A549 (cell line): ENCODE measurements around the gene SYNDIG1L. TPM values are rescaled to one million over a fixed set of nuclear protein-coding genes. Genes with fewer than 3 reads are reported as not detected.

ENCODE experiments used
- ATAC-seq, 2 experiments: fragments of 200-7000 bp in 1 of 2; fragments of >200 bp in 1 of 2; cut with Nextera tagmentation in 1 of 2; cut with Tn5 transposase in 1 of 2; 3 replicates each; pipeline versions ENCODE4 v1.8.0 to v1.9.1; 2018 to 2020; ENCODE audit warnings: mild to moderate bottlenecking in 1 of 2, moderate library complexity in 1 of 2
- CTCF ChIA-PET: fragments of 300-600 bp; sonication (Branson Sonifier 250); formaldehyde crosslinking; extraction: SDS; loops from one replicate; lab custom pipeline; 2021; ENCODE audit warnings: antibody characterized with exemption, inconsistent platforms; lab: Yijun Ruan, JAX
- POLR2A ChIA-PET: fragments of 350-600 bp; formaldehyde crosslinking; extraction: SDS; loops from one replicate; lab custom pipeline; 2021; ENCODE audit warnings: antibody characterized with exemption, inconsistent platforms; lab: Yijun Ruan, JAX
- DNase-seq, 2 experiments: peaks; one replicate each; pipeline versions ENCODE4 v3.0.0 to v3.0.0-alpha.2; 2011 to 2016; ENCODE audit warnings: low read depth in 1 of 2, low spot score in 1 of 2
- FAIRE-seq: peaks from 2 replicates; lab custom pipeline; 2011; peaks lifted over from hg19 to GRCh38; lab: Jason Lieb, UNC
- H3K27ac ChIP-seq, 2 experiments: fragments of >200 bp; sonication (Bioruptor Twin); formaldehyde crosslinking; 3 replicates each; pipeline ENCODE4 v1.5.1; 2016 to 2017
- H3K4me1 ChIP-seq: fragments of >200 bp; sonication (Bioruptor Twin); formaldehyde crosslinking; 3 replicates; pipeline ENCODE4 v1.6.1; 2016
- H3K4me2 ChIP-seq: fragments of >200 bp; sonication (Bioruptor Twin); formaldehyde crosslinking; 3 replicates; pipeline ENCODE4 v1.6.1; 2016
- H3K4me3 ChIP-seq: fragments of >200 bp; sonication (Bioruptor Twin); formaldehyde crosslinking; 3 replicates; pipeline ENCODE4 v1.5.1; 2016
- H3K9me3 ChIP-seq: fragments of >200 bp; sonication (Bioruptor Twin); formaldehyde crosslinking; 3 replicates; pipeline ENCODE4 v1.6.1; 2016
- CBX2 ChIP-seq: fragments of 200-600 bp; sonication (generic); IDR thresholded peaks from 2 replicates; pipeline ENCODE4 v1.6.1; 2016; ENCODE audit warnings: low read depth, mild to moderate bottlenecking, borderline replicate concordance
- CBX8 ChIP-seq: fragments of 200-600 bp; sonication (generic); IDR thresholded peaks from 2 replicates; pipeline ENCODE4 v1.6.1; 2016
- CHD2 ChIP-seq: fragments of 150-350 bp; IDR thresholded peaks from 2 replicates; pipeline ENCODE4 v1.6.1; 2014; ENCODE audit warnings: low read length; ENCODE audit not compliant: partially characterized antibody
- E2F6 ChIP-seq: IDR thresholded peaks from 2 replicates; pipeline ENCODE4 v1.6.1; 2012; ENCODE audit warnings: low read depth, borderline replicate concordance
- EHMT2 ChIP-seq: fragments of 200-600 bp; sonication (generic); IDR thresholded peaks from 2 replicates; pipeline ENCODE4 v1.6.1; 2016; ENCODE audit warnings: antibody characterized with exemption, low read depth, mild to moderate bottlenecking, moderate library complexity
- ESRRA ChIP-seq: fragments of 150-350 bp; IDR thresholded peaks from 2 replicates; pipeline ENCODE4 v1.6.1; 2014; ENCODE audit warnings: mild to moderate bottlenecking, low read length, borderline replicate concordance
- FOXS1 ChIP-seq: fragments of 250-450 bp; sonication (Bioruptor Pico); IDR thresholded peaks from 2 replicates; pipeline ENCODE4 v1.5.0; 2020; ENCODE audit warnings: mild to moderate bottlenecking, moderate library complexity
- GATA3 ChIP-seq: IDR thresholded peaks from 2 replicates; pipeline ENCODE4 v1.6.1; 2012; ENCODE audit warnings: borderline replicate concordance
- HEYL ChIP-seq: fragments of 250-450 bp; sonication (Bioruptor Pico); IDR thresholded peaks from 2 replicates; pipeline ENCODE4 v1.8.0; 2021; ENCODE audit warnings: mild to moderate bottlenecking, moderate library complexity
- HOXA7 ChIP-seq: fragments of 250-450 bp; sonication (Bioruptor Pico); IDR thresholded peaks from 2 replicates; pipeline ENCODE4 v1.5.0; 2020; ENCODE audit warnings: mild to moderate bottlenecking, moderate library complexity
- HOXB13 ChIP-seq: fragments of 250-450 bp; sonication (Bioruptor Pico); IDR thresholded peaks from 2 replicates; pipeline ENCODE4 v1.5.0; 2020; ENCODE audit warnings: low read depth, mild to moderate bottlenecking, moderate library complexity
- JUN ChIP-seq, 2 experiments: fragments of >200 bp; sonication (Bioruptor Twin); formaldehyde crosslinking; IDR thresholded peaks; 2 replicates in 1 of 2; 3 replicates in 1 of 2; pipeline ENCODE4 v1.6.1; 2016 to 2017
- KDM1A ChIP-seq: fragments of 200-600 bp; sonication (generic); IDR thresholded peaks from 2 replicates; pipeline ENCODE4 v1.6.1; 2016; ENCODE audit warnings: low read depth, mild to moderate bottlenecking
- KDM5A ChIP-seq: fragments of 200-600 bp; sonication (generic); IDR thresholded peaks from 2 replicates; pipeline ENCODE4 v1.6.1; 2016; ENCODE audit warnings: antibody characterized with exemption, mild to moderate bottlenecking
- MAFK ChIP-seq: fragments of 450-650 bp; IDR thresholded peaks from 2 replicates; pipeline ENCODE4 v1.6.1; 2014; ENCODE audit not compliant: partially characterized antibody
- NFE2L2 ChIP-seq: fragments of 150-350 bp; conservative IDR thresholded peaks from 2 replicates; pipeline ENCODE4 v1.6.1; 2014; ENCODE audit warnings: low read length
- NPAS2 ChIP-seq: fragments of 250-450 bp; sonication (Bioruptor Pico); IDR thresholded peaks from 2 replicates; pipeline ENCODE4 v1.8.0; 2022; ENCODE audit warnings: mild to moderate bottlenecking, moderate library complexity, borderline replicate concordance
- PHF8 ChIP-seq: fragments of 200-600 bp; sonication (generic); IDR thresholded peaks from 2 replicates; pipeline ENCODE4 v1.6.1; 2016; ENCODE audit warnings: low read depth, mild to moderate bottlenecking, antibody characterized with exemption, moderate library complexity, borderline replicate concordance
- POLR2A ChIP-seq: IDR thresholded peaks from 2 replicates; pipeline ENCODE4 v1.6.1; 2012; ENCODE audit warnings: mild to moderate bottlenecking, low read length
- POLR2AphosphoS2 ChIP-seq: conservative IDR thresholded peaks from 2 replicates; pipeline ENCODE4 v1.6.1; 2012; ENCODE audit warnings: low read length, improper control_type of control experiment, inconsistent platforms
- RARB ChIP-seq: fragments of 250-450 bp; sonication (Bioruptor Pico); IDR thresholded peaks from 2 replicates; pipeline ENCODE4 v1.8.0; 2021; ENCODE audit warnings: mild to moderate bottlenecking, moderate library complexity
- RCOR1 ChIP-seq: fragments of 150-350 bp; IDR thresholded peaks from 2 replicates; pipeline ENCODE4 v1.6.1; 2014; ENCODE audit warnings: antibody characterized with exemption, low read length, low read depth
- REST ChIP-seq: fragments of 200-600 bp; sonication (generic); IDR thresholded peaks from 2 replicates; pipeline ENCODE4 v1.6.1; 2016; ENCODE audit warnings: antibody characterized with exemption, mild to moderate bottlenecking, moderate library complexity
- SMC3 ChIP-seq: fragments of >200 bp; sonication (Bioruptor Twin); formaldehyde crosslinking; IDR thresholded peaks from 3 replicates; pipeline ENCODE4 v1.6.1; 2018; ENCODE audit warnings: inconsistent platforms
- SREBF2 ChIP-seq: fragments of 450-650 bp; IDR thresholded peaks from 2 replicates; pipeline ENCODE4 v1.6.1; 2014; ENCODE audit warnings: mild to moderate bottlenecking, moderate library complexity
- TFCP2L1 ChIP-seq: fragments of 250-450 bp; sonication (Bioruptor Pico); IDR thresholded peaks from 2 replicates; pipeline ENCODE4 v1.5.0; 2021; ENCODE audit warnings: mild to moderate bottlenecking
- WGBS: methylation state at CpG from one replicate; pipeline ENCODE4 v1.1.6; 2017; ENCODE audit errors: missing lambda C conversion rate; 5-methylcytosine and 5-hydroxymethylcytosine counted together
- polyA plus RNA-seq, 4 experiments: library from polyadenylated mRNA; depleted of rRNA in 3 of 4; stranded (reverse); fragments of >200 nt; fragmentation: RNase III in 1 of 4; extraction: RNeasy Plus Mini Kit Qiagen cat#74134 plus additional on column Dnase treatment in 1 of 4; gene quantifications; 2 replicates in 3 of 4; 3 replicates in 1 of 4; pipeline ENCODE4 v1.2.3, GENCODE V29; 2011 to 2017
- TF ChIP-seq, protein P1 (sequence below): fragments of 450-650 bp; IDR thresholded peaks from 2 replicates; pipeline ENCODE4 v1.6.1; 2014; ENCODE audit warnings: antibody characterized with exemption
- TF ChIP-seq, protein P2 (sequence below): fragments of >200 bp; sonication (Bioruptor Twin); formaldehyde crosslinking; IDR thresholded peaks from 2 replicates; pipeline ENCODE4 v1.6.1; 2016
- TF ChIP-seq, protein P3 (sequence below): IDR thresholded peaks from 2 replicates; pipeline ENCODE4 v1.6.1; 2012

SYNDIG1L gene
- polyA plus RNA-seq, 2 of the 4 experiments (the other 2 are of a cell fraction): not detected

DNA sequence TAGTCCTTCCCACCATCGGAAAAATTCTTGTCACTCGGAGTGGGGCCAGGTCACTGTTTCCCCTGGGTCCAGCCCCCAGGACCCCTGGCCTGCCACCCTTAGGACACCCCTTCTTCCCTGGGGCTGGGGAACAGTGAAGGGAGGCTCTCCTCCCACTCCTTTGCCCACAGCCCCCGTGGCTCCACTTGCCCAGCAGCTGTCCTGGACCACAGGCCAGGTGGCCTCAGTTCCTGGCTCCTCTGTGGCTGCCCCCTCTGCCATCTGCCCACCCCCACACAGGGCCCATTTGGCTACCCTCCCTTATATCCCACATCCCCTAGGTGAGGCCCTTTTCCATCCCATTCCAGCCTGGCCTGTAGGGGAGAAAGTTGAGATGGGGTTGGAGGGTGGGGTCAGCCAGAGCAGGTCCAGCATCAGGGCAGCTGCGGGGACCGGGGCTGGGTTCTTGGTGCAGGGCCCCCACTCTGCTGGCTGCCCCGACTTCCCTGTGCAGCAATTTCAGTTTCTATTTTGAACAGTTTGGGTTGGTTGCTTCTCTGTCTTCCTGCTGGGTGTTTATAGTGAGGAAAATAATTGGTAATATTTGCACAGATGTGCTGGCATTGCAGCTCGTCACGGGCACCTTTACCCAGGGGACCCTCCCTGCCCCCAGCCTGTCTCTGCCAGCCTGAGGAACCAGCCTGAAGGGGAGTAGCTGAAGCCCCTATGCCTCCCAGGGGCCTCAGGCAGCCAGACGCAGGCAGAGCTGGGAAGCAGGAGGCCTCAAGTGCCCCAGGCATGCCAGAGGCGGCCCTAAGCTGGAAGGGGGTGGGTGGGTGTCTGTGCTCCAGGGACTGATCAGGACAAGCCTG is 23.4 kb downstream of the SYNDIG1L start:
- H3K9me3 ChIP-seq: no peaks in the 10 kb centered on the region
- CTCF ChIA-PET: interaction anchor here (0.9 kb wide), 1 partner anchor 41 kb away, joined by 3 read pairs; no protein-coding TSS in a partner anchor
- no peak overlapping the region for H3K4me2 ChIP-seq
- TF ChIP-seq CBX2: no peak
- TF ChIP-seq ESRRA: no peak
- no peak for TF ChIP-seq MAFK
- no peak for TF ChIP-seq CHD2
- TF ChIP-seq PHF8: no peak
- no peak for TF ChIP-seq EHMT2
- TF ChIP-seq NFE2L2: no peak
- no peak for TF ChIP-seq KDM5A
- no peak for TF ChIP-seq HOXB13
- no peak for TF ChIP-seq HEYL
- no peak for TF ChIP-seq NPAS2
- TF ChIP-seq CBX8: no peak
- no peak for TF ChIP-seq POLR2AphosphoS2
- TF ChIP-seq RARB: no peak
- no peak for TF ChIP-seq JUN (IDR thresholded peaks at IDR 0.05)
- H3K4me3 ChIP-seq: no peak overlapping the region
- FAIRE-seq (no peak), ATAC-seq (no peak), DNase-seq (no peak)
- H3K4me1 ChIP-seq: no peaks in the 10 kb centered on the region
- WGBS: 57% methylated on average over 10 of the region's 10 CpGs
- POLR2A ChIA-PET: no interaction called here
- no peak overlapping the region for H3K27ac ChIP-seq

DNA sequence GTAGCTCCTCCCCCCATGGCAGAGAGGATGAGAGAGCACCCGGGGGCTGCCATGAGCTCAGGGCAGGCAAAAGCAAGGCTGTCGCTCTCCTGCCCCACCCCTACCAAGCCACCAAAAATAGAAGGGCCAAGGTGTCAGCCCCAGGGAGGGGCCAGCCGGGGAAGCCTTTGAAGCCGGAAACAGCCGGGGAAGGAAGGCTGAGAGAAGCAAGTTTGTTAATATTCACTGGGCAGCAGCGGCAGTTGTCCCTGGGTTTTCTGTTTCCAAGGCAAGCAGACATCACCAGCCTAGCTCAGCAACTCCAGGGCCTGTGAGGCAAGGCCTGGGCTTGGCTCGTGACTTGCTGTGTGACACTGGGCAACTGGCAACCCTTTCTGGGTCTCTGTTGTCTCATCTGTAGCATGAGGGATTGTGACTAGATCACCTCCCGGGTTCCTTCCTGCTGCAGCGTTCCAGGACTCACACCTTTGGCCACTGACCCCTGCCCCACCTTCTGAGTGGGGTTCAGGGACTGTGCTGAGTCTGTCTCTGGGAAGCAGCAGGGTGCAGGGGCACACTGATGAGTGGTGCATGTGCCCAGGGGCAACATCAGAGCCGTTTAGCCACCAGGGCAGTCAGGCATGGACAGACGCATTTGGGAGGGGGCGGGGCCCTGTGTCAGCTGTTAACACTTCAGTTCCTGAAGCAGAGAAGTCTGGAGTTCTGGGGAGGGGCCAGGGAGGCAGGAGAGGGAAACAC is 24.3 kb downstream of the SYNDIG1L start:
- WGBS: 38% methylated on average over 8 of the region's 12 CpGs
- Histone ChIP-seq H3K4me3 (no peak overlapping the region), H3K4me1 (no peaks in the 10 kb centered on the region), H3K27ac (no peak overlapping the region), H3K9me3 (no peaks in the 10 kb centered on the region)
- DNase-seq (no peak), ATAC-seq (peak in 1 of 2 experiments; percentile 38; a peak in 3 of 6 replicates), FAIRE-seq (no peak)
- POLR2A ChIA-PET: no interaction called here
- CTCF ChIA-PET: interaction anchor here (0.7 kb wide), 1 partner anchor 56 kb away, joined by 3 read pairs; no protein-coding TSS in a partner anchor
- TF ChIP-seq FOXS1 (CRISPR knock-in tag): no peak
- TF ChIP-seq SMC3: no peak
- no peak for TF ChIP-seq E2F6
- TF ChIP-seq TFCP2L1 (CRISPR knock-in tag): no peak
- no peak for TF ChIP-seq KDM5A
- TF ChIP-seq HOXA7 (CRISPR knock-in tag): no peak
- TF ChIP-seq KDM1A: no peak
- no peak for TF ChIP-seq CHD2
- no peak for TF ChIP-seq NFE2L2
- TF ChIP-seq JUN (IDR thresholded peaks at IDR 0.05): no peak
- no peak for TF ChIP-seq REST
- no peak for TF ChIP-seq RCOR1
- TF ChIP-seq ESRRA: no peak
- TF ChIP-seq GATA3: no peak
- TF ChIP-seq, protein P1, sequence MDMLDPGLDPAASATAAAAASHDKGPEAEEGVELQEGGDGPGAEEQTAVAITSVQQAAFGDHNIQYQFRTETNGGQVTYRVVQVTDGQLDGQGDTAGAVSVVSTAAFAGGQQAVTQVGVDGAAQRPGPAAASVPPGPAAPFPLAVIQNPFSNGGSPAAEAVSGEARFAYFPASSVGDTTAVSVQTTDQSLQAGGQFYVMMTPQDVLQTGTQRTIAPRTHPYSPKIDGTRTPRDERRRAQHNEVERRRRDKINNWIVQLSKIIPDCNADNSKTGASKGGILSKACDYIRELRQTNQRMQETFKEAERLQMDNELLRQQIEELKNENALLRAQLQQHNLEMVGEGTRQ: no peak
- TF ChIP-seq, protein P2, sequence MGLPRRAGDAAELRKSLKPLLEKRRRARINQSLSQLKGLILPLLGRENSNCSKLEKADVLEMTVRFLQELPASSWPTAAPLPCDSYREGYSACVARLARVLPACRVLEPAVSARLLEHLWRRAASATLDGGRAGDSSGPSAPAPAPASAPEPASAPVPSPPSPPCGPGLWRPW: no peak
- no peak for TF ChIP-seq POLR2AphosphoS2
- no peak for TF ChIP-seq POLR2A
- no peak for TF ChIP-seq SREBF2
- TF ChIP-seq, protein P3, sequence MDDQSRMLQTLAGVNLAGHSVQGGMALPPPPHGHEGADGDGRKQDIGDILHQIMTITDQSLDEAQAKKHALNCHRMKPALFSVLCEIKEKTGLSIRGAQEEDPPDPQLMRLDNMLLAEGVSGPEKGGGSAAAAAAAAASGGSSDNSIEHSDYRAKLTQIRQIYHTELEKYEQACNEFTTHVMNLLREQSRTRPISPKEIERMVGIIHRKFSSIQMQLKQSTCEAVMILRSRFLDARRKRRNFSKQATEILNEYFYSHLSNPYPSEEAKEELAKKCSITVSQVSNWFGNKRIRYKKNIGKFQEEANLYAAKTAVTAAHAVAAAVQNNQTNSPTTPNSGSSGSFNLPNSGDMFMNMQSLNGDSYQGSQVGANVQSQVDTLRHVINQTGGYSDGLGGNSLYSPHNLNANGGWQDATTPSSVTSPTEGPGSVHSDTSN: no peak
- TF ChIP-seq, all 56 proteins: peak for 0
- no peak overlapping the region for H3K4me2 ChIP-seq
